GM21786 (cell line): ENCODE data around the gene APOL5.

ENCODE experiments used
- ATAC-seq: cut with Tn5 transposase; IDR thresholded peaks from one replicate; pipeline ENCODE4 v1.9.1; 2021; ENCODE audit not compliant: unreplicated experiment

APOL5 gene

DNA sequence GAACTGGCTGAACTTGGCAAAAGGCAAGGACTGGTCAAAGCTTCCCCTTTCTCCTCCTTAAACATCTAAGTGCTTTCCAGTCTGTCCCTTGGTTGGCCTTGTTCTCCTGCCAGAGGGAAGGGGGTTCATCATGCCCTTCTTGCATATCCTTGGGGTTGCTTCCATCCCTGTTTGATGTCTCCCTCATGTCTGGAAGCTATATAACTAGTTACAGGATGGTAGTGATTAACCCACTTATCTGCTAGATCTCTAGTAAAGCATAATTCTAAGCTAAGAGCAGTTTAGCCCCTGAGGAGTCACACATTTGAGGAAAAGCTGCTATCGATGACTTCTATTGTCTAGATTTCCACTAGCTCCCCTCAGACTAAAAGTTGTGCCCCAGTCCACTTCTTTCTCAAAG is 22.9 kb downstream of the APOL5 start:
- no peak for ATAC-seq

DNA sequence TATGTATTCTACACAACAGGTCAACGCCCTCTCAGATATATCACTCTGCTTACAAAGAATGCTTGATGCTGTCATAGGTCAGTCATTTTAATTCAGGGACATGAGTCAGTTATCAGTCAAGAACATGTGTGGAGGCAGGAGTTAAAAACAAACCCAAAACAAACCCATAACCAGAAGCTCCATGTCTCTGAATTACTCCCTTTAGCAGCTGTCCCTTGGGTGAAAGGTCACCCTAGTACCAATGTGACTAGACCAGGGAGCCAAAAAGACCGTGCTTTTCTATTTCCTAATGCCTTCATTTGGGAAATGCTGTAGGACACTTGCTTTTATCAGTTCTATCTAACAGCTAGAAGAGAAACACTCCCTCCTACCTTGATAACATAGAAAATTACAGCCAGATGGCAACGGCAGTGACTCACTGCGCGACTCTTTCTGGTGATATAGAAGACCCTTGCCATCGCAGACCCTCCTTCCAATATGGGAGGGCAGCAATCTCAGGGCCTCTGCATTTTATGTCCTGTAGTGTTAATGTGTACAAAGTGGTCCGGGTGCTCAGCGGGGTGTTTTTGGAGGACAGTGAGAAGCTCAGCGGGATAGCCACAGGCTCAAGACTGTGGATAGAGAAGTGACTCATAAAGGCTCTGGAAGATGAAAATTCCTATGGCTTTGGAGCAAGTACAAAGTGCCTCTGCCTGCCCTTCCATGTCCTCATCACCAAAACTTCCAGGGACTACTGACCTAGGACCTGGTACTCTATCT is 24.8 kb downstream of the APOL5 start:
- ATAC-seq: no peak

DNA sequence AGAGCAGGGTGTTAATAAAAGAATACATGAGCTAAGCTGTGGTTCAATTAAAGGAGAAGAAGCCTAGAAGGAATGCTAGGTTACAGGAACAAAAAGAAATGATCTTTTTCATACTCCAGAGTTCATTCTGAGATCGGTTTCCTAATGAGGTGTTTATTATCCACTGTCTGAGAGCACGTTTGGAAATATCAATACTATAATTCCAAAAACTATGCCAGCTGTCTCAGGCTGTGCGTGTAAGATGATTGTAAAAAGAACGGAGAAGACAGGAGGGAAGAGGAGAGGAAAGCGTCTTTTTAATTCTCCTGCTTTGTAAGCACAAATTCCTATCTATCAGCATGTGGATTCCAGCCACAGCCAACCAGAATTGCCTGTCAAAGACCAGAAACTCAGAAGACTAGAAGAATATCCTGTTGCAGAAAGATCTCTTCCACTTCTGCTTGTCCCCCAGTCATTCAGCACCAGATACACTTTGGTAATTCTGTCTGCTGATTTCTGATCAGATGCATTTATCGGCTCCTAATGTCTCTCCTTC is 25.7 kb downstream of the APOL5 start:
- no peak for ATAC-seq

DNA sequence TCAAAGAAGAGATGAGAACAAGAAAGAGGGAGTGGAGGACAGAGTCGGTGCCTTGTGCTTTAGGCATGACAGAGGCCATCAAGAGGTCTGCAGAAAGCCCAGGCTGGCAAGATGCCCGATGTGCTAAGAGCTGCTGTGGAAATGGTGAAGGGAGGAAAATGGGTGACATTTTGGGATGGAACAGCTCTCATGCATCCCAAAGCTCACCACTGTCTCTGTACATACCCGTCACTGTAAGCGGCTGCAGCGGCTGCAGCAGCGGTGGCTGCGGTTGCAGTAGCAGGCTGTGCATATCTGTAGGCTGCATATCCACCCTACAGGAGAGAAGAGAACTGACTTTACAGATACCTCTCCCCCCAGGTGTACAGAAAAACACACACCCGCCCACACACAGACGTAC is 28.6 kb downstream of the APOL5 start:
- ATAC-seq: no peak

DNA sequence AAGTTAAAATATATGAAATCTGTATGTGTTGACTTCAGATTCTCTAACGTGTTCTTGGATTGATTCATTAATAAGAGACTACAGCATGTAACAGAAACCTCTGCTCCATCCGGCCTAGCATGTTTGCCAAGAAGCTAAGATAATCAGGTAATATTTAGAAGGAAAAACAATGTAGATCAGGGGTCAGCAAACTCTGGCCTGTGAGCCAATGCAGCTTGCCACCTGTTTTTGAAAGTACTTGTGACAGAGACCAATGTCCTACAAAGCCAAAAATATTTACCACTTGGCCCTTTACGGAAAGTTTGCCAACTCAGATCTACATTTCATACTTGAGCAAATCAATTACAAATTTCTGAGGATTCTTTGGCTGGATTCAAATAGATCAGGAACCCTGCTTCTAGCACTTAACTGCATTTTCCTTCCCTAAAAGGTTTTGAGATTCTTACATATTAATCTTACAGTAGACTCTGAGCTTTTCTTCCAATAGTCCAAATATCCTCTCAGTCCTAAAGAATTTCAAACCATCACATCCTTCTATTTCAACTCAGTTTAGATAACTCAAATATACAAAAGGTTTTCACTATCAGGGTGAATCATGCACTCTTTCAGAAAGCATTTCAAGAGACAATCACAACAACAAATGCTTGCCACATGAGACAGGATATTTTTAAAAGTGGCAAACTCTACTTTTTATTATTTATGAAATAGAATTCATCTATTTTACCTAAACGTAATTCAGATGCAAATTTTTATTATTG is 29.5 kb downstream of the APOL5 start:
- ATAC-seq: no peak

DNA sequence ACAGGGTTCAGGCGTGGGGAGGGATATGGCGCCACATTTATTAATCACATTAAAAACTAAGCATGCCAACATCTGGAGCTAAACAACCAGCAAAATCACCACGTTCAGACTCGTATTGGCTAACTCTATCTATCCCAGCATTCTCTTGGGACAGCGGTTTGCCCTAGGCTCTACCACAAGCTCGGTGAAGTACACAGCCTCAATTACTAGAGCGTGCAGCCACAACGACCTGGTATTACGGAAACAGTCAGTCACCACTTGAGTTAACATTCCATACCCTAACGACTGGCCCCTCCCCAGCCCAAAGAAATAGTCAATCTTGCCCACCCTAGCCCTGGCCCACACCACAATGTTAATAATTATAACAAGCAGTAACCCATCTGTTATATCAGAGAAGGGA is 32.1 kb downstream of the APOL5 start:
- peak; percentile 81 for ATAC-seq

DNA sequence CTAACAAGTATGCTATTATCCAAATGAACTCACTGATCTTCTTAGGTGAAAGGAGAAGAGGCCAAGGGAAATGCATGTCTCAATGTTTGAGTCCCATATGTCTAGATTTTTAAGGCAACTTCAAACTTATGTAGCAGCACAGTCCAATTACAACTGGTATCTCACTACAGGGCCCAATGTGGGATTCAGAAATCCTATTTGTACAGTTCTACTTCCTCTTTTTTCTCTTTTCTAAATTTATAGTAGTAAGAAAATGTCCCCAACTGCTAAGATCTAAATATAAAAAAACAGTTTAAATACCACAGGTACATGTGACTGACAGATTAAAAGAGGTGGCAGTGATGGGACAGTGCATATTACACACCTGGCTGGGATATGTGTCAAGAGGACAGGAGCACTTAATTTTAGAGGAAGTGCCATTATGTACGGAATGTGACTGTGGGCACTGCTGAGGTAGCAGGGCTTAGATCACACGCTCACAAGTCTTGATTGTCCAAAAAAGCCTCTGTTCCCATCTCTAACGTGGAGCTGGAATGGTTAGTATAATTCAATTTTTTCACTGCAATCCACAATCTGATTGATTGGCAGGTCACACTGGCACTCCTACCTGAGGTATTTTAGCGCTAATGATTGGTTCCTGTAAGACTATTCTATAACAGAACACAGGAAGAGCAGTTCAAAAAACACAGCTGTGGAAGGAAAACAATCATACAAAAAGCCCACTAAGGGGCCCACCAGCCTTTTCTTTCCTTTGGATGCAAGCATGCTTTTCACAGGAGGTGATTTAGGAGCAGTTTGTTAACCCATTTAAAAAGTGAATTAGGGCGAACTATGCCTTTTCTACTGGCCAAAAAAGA is 34.6 kb downstream of the APOL5 start:
- no peak for ATAC-seq

DNA sequence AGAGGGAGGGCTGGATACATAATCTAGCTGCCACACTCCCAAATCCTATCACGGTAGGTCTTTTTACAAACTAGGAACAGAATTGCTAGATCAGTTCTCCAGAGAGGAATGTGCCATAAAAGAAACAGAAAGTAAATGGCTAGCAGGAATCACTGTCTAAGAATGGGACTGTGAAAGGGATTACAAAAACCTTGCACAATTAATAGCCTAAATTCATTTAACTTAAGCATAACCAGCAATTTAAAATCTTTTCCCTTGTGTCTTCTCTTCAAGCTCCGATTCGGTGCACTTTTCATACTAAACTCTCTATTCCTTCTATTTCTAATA is 35.2 kb downstream of the APOL5 start:
- ATAC-seq: no peak

DNA sequence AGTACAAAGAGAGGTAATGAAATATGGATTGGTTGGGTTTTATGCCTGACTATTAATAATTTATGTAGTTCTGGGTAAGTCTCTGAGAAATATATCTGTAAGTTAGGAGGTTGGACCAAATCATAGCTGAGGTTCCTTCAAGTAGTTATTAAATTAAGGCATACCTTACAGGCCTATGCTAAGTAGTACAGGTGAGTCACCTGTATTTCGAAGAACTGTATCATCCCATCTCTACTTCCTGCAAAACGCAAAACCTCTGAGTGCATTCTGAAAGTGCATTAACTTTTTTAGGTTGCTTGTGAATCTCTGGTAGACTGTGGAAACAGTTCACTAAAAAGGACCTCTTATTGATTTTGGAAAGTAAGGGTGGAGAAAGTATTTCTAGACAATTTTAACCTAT is 37.1 kb downstream of the APOL5 start:
- no peak for ATAC-seq

DNA sequence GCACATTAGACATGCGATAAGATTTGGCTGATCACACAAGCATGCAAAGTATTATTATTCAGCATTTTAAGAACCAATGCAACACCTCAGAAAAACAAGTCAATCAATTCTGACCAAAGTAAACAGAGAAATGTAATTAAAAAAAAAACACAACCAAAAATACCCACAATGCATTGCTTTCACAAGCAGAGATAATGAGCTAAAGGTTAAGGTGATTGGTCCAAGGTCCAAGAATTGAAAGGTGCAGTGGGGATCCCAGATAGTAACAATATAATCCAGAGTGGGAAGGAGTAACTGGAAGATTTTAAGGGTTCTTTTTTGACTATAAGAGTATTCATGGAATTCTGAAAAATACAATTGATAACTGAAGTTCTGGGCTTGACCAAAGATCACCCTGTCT is 39.0 kb downstream of the APOL5 start:
- ATAC-seq: no peak

DNA sequence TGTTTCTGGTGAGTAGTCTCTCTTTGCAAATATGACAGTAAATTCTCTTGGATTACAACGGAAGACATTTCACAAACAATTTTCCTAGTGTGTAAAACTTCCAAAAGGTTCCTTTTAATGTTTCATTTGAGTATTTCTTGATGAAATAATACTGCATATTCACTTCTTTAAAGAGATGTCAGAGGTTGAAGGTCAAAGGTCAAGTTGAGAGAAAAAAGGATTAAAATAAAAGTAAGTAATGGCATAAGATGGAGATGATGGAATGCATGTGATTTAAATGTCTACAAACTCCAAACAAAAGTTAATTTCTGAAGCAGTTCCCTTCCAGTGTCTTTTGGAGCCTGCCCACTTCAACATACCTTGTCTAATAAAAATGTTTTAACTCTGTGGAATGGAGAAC is 40.7 kb downstream of the APOL5 start:
- no peak for ATAC-seq

DNA sequence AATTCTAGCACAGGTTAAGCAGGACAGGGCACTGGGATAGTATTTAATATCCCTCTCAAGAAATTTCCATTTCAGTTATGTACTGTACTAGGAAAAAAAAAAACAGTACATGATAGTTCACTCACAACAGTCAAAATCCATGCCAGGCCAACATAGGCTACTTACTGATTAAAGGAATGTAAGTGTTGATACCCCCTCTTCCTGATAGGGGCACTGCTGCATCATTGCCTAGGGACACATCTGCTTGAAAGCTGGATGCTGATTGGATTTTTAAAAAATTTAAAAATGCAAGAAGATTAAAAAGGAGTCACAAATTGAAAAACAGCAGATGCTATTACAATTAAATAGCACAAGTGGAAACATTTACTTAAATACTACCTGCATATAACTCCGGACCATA is 43.4 kb downstream of the APOL5 start:
- ATAC-seq: no peak

GRCh38 chr22:35766654-35767580 is 49.2 kb downstream of the APOL5 start:
- ATAC-seq: no peak

DNA sequence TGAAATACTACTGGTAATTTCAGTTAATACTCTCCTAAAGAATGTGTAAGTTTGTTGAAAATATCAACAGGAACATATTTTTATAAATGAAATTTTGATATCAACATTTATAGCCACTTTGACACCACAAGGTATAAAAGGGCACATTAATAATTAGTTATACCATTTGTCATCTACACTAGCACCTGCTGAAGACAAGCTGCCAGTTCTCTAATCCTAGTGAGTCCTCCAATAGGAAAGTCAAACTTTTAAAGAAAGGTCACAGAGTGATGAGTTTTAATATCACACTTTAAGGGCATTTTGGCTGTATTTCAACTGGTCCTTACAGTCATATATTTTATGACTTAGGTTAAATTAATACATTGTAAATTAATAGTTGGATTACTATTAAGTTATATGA is 52.3 kb downstream of the APOL5 start:
- no peak for ATAC-seq

- ATAC-seq: no peak
Measured at GRCh38 chr22:35775339-35775738, 57.7 kb downstream of the APOL5 start.

DNA sequence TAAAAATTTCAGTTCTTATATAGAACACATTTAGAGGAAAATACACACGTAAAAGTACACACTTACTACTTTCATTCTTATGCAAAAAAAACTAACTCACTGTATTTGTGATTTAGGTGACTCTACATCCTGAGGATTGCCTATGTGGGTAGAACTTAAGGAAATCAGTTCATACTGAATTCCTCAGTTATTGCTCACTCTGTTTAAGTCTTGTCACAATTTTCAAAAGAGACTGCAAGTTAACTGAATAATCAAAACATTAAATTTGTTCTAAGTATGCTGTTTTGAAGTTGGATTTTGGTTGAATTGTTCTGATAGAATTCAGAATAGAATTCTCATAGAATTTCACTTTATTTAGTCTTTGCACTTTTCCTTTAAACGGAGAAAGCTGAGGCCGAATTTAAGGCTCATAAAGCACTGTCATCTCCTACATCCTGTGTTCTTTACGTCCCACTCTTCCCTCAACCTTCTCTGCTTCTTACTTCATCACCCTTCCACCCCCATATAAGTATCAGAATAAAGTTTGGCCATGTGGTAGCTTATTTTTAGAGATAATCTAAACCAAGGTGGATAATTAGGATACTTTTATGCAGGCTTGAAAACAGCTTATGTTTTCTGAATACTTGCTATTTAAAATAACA is 59.8 kb downstream of the APOL5 start:
- no peak for ATAC-seq
